Measurements from ENCODE around the gene MEX3D.

DNA sequence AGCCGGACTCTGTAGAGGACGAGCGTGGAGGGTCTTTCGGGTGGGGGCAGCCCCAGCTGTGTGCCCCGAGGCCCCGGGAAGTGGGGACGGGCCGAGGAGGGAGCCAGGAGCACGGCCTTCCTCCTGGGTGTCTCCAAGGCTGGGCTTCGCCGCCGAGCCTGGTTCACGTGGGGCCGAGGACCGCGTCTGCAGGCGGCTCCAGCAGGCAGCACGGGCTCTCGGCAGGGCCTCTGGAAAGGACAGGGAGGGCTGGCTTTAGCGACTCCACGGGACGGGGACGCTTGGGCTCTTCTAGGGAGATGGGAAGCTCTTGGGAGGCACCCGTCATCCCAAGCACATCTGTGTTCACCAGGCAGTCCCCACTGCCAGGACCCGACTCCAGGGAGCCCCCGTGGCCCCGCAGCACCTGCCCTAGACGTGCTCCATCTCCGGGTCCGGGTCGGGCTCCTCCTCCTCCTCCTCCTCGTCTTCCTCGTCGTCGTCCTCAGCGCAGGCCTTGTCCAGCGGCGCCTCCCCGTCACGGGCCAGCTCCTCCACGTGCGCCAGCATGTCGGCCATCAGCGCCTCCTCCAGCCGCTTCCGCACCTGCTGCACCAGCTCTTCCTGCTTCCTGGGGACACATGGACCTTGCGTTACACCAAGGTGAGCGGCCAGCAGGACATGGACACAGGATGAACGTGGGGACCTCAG, 9.9 kb upstream of the MEX3D start:
- TF ChIP-seq, protein P1, sequence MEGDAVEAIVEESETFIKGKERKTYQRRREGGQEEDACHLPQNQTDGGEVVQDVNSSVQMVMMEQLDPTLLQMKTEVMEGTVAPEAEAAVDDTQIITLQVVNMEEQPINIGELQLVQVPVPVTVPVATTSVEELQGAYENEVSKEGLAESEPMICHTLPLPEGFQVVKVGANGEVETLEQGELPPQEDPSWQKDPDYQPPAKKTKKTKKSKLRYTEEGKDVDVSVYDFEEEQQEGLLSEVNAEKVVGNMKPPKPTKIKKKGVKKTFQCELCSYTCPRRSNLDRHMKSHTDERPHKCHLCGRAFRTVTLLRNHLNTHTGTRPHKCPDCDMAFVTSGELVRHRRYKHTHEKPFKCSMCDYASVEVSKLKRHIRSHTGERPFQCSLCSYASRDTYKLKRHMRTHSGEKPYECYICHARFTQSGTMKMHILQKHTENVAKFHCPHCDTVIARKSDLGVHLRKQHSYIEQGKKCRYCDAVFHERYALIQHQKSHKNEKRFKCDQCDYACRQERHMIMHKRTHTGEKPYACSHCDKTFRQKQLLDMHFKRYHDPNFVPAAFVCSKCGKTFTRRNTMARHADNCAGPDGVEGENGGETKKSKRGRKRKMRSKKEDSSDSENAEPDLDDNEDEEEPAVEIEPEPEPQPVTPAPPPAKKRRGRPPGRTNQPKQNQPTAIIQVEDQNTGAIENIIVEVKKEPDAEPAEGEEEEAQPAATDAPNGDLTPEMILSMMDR (IDR thresholded peaks at IDR 0.05) = no peak
- no peak for TF ChIP-seq POLR2A (IDR thresholded peaks at IDR 0.05)

Data from right lobe of liver (tissue), 4 donors.